CD14-positive monocyte (primary cell): ENCODE measurements around the gene NR6A1. TPM values are rescaled to one million over a fixed set of nuclear protein-coding genes. Genes with fewer than 3 reads are reported as not detected.

Source experiments
- DNase-seq, 3 donors: peaks; one replicate each; pipeline ENCODE4 v3.0.0-alpha.2; 2011 to 2022
- H2AFZ ChIP-seq: 2 replicates; pipeline ENCODE4 v1.6.0; 2012; ENCODE audit warnings: mild to moderate bottlenecking, low read depth, low read length, inconsistent platforms; ENCODE audit not compliant: insufficient read depth, poor library complexity, severe bottlenecking
- H3K27ac ChIP-seq, 2 donors: 1 replicate in 1 of 2; 2 replicates in 1 of 2; pipeline ENCODE4 v1.5.1; 2012 to 2013; ENCODE audit warnings: low read length in 2 of 2, control low read depth in 1 of 2, inconsistent platforms in 1 of 2, low read depth in 1 of 2, mild to moderate bottlenecking in 1 of 2
- H3K27me3 ChIP-seq, 2 donors: one replicate each; pipeline versions ENCODE4 v1.6.0 to v1.6.1; 2011 to 2013; ENCODE audit warnings: low read length in 2 of 2; ENCODE audit not compliant: control insufficient read depth in 2 of 2, insufficient read depth in 2 of 2
- H3K36me3 ChIP-seq, 2 donors: replicated peaks in 1 of 2; 1 replicate in 1 of 2; 2 replicates in 1 of 2; pipeline versions ENCODE4 v1.5.1 to v1.6.1; 2012 to 2013; ENCODE audit warnings: low read length in 2 of 2, control low read depth in 1 of 2, inconsistent platforms in 1 of 2, mild to moderate bottlenecking in 1 of 2; ENCODE audit not compliant: insufficient read depth in 2 of 2, control insufficient read depth in 1 of 2
- H3K4me1 ChIP-seq, 2 donors: 1 replicate in 1 of 2; 2 replicates in 1 of 2; pipeline versions ENCODE4 v1.5.1 to v1.6.1; 2012 to 2013; ENCODE audit warnings: low read length in 2 of 2, control low read depth in 1 of 2, inconsistent platforms in 1 of 2, mild to moderate bottlenecking in 1 of 2, moderate library complexity in 1 of 2; ENCODE audit not compliant: insufficient read depth in 2 of 2, control insufficient read depth in 1 of 2
- H3K4me2 ChIP-seq: replicated peaks from 2 replicates; pipeline ENCODE3; 2012; ENCODE audit warnings: low read length, moderate library complexity, mild to moderate bottlenecking; ENCODE audit not compliant: poor library complexity, severe bottlenecking; ENCODE audit errors: extremely low read depth
- H3K4me3 ChIP-seq, 3 experiments: fragments of 200-600 bp in 1 of 3; sonication (generic) in 1 of 3; replicated peaks in 1 of 3; 1 replicate in 2 of 3; 2 replicates in 1 of 3; pipeline ENCODE4 v1.5.1; 2011 to 2013; ENCODE audit warnings: low read length in 3 of 3, mild to moderate bottlenecking in 3 of 3, control low read depth in 2 of 3, low read depth in 2 of 3, inconsistent platforms in 1 of 3, moderate library complexity in 1 of 3
- H3K79me2 ChIP-seq: 2 replicates; pipeline ENCODE4 v1.6.0; 2012; ENCODE audit warnings: mild to moderate bottlenecking, control low read depth, inconsistent platforms, low read length, moderate library complexity; ENCODE audit not compliant: insufficient read depth
- H3K9ac ChIP-seq: 2 replicates; pipeline ENCODE4 v1.6.0; 2017; ENCODE audit warnings: low read length, mild to moderate bottlenecking; ENCODE audit not compliant: insufficient read depth, poor library complexity, severe bottlenecking
- H3K9me3 ChIP-seq, 2 donors: replicated peaks in 1 of 2; 1 replicate in 1 of 2; 2 replicates in 1 of 2; pipeline versions ENCODE4 v1.5.1 to v1.6.1; 2012 to 2013; ENCODE audit warnings: low read length in 2 of 2, control low read depth in 1 of 2; ENCODE audit not compliant: control insufficient read depth in 1 of 2, insufficient read depth in 1 of 2
- H4K20me1 ChIP-seq: 2 replicates; pipeline ENCODE4 v1.6.0; 2012; ENCODE audit warnings: mild to moderate bottlenecking, low read length, control low read depth, moderate library complexity; ENCODE audit not compliant: insufficient read depth
- H3K27ac Mint-ChIP-seq, 7 donors: one replicate each; pipeline ENCODE4 v1.8.0; 2020; ENCODE audit warnings: mild to moderate bottlenecking in 7 of 7, mixed read lengths in 7 of 7, moderate library complexity in 6 of 7, inconsistent platforms in 2 of 7
- H3K27me3 Mint-ChIP-seq, 3 donors: one replicate each; pipeline ENCODE4 v1.8.0; 2021 to 2022; ENCODE audit warnings: low read depth in 3 of 3, mild to moderate bottlenecking in 3 of 3, mixed read lengths in 3 of 3, moderate library complexity in 3 of 3, inconsistent platforms in 1 of 3
- H3K36me3 Mint-ChIP-seq, 2 donors: one replicate each; pipeline ENCODE4 v1.8.0; 2020; ENCODE audit warnings: mixed read lengths in 2 of 2, inconsistent platforms in 1 of 2, mild to moderate bottlenecking in 1 of 2
- H3K4me1 Mint-ChIP-seq: one replicate; pipeline ENCODE4 v1.8.0; 2020; ENCODE audit warnings: mild to moderate bottlenecking, mixed read lengths
- H3K4me3 Mint-ChIP-seq, 2 donors: one replicate each; pipeline ENCODE4 v1.8.0; 2020; ENCODE audit warnings: mild to moderate bottlenecking in 2 of 2, mixed read lengths in 2 of 2, moderate library complexity in 1 of 2
- H3K9me3 Mint-ChIP-seq, 7 donors: one replicate each; pipeline ENCODE4 v1.8.0; 2020 to 2022; ENCODE audit warnings: mixed read lengths in 7 of 7, mild to moderate bottlenecking in 6 of 7, moderate library complexity in 6 of 7, inconsistent platforms in 2 of 7
- CTCF ChIP-seq: fragments of 200-600 bp; IDR thresholded peaks from one replicate; pipeline ENCODE4 v1.8.0; 2022; ENCODE audit warnings: antibody characterized with exemption, mild to moderate bottlenecking
- WGBS: methylation state at CpG from one replicate; pipeline ENCODE4 v1.1.5; 2013; ENCODE audit warnings: missing lambda C conversion rate; ENCODE audit not compliant: insufficient coverage; 5-methylcytosine and 5-hydroxymethylcytosine counted together
- intact Hi-C, 2 donors: fragments of 100-400 bp; cut with micrococcal nuclease; formaldehyde crosslinking; loops; one replicate each; pipeline versions ENCODE4 v1.15.0 to v1.15.1; 2023
- polyA plus RNA-seq, 3 donors: library from polyadenylated mRNA; depleted of rRNA in 1 of 3; unstranded in 2 of 3; stranded (reverse) in 1 of 3; fragments of 300-500 nt in 2 of 3; fragments of >200 nt in 1 of 3; fragmentation: Illumina TruSeq in 2 of 3; gene quantifications; 1 replicate in 2 of 3; 2 replicates in 1 of 3; pipeline ENCODE4 v1.2.3, GENCODE V29; 2012 to 2021

Gene NR6A1
- polyA plus RNA-seq, 3 donors: 0.15 to 2.9 (median 0.28) TPM

- H3K36me3 Mint-ChIP-seq: peaks cover 0 to 2% of the 10 kb centered on the region in 2 donors
- Histone ChIP-seq H3K4me3 (no peak overlapping the region), H3K36me3 (no peaks in the 10 kb centered on the region), H3K9me3 (no peaks in the 10 kb centered on the region), H2AFZ (no peak overlapping the region), H3K27me3 (no peaks in the 10 kb centered on the region), H3K4me1 (no peaks in the 10 kb centered on the region), H3K9ac (no peak overlapping the region), H3K27ac (no peak overlapping the region), H4K20me1 (no peaks in the 10 kb centered on the region), H3K79me2 (no peaks in the 10 kb centered on the region), H3K4me2 (no peak overlapping the region)
- intact Hi-C loops: no loop called here
- H3K4me3 Mint-ChIP-seq: no peak overlapping the region
- no CpG with 5 or more reads among the region's 1 CpG for WGBS
- peaks cover 0 to 2% (median 0%) of the 10 kb centered on the region in 3 donors for H3K27me3 Mint-ChIP-seq
- DNase-seq: no peak
- H3K9me3 Mint-ChIP-seq: no peaks in the 10 kb centered on the region
- TF ChIP-seq CTCF: no peak
- peaks cover 5% of the 10 kb centered on the region for H3K4me1 Mint-ChIP-seq
- peak overlapping the region in 1 of 7 donors; percentile 64 for H3K27ac Mint-ChIP-seq
Observed at GRCh38 chr9:124549016-124549415, 222.1 kb downstream of the NR6A1 start.

GRCh38 chr9:124544535-124544934 is 226.6 kb downstream of the NR6A1 start:
- peaks cover 0 to 5% of the 10 kb centered on the region in 2 donors for H3K36me3 ChIP-seq
- no peak for TF ChIP-seq CTCF
- no peaks in the 10 kb centered on the region for H3K79me2 ChIP-seq
- no peaks in the 10 kb centered on the region for H3K4me1 ChIP-seq
- intact Hi-C loops: no loop called here
- H3K27ac ChIP-seq: no peak overlapping the region
- H3K9me3 Mint-ChIP-seq: peaks cover 0 to 2% (median 0%) of the 10 kb centered on the region in 7 donors
- no peak overlapping the region for H3K4me3 Mint-ChIP-seq
- DNase-seq: no peak
- H3K27me3 Mint-ChIP-seq: peaks cover 0 to 2% (median 0%) of the 10 kb centered on the region in 3 donors
- H3K4me2 ChIP-seq: no peak overlapping the region
- no peaks in the 10 kb centered on the region for H4K20me1 ChIP-seq
- no peak overlapping the region for H2AFZ ChIP-seq
- H3K4me3 ChIP-seq: no peak overlapping the region
- H3K36me3 Mint-ChIP-seq: peaks cover 4 to 13% of the 10 kb centered on the region in 2 donors
- H3K4me1 Mint-ChIP-seq: peaks cover 5% of the 10 kb centered on the region
- no peak overlapping the region for H3K9ac ChIP-seq
- no peaks in the 10 kb centered on the region for H3K27me3 ChIP-seq
- H3K27ac Mint-ChIP-seq: no peak overlapping the region
- H3K9me3 ChIP-seq: no peaks in the 10 kb centered on the region
- 100% methylated on average over 2 of the region's 2 CpGs for WGBS
